Retinal pigment epithelial cell (primary cell): ENCODE results near the gene CCDC192.

Source experiments
- DNase-seq: peaks from one replicate; pipeline ENCODE4 v3.0.0-alpha.2; 2010; ENCODE audit warnings: low read depth
- H3K4me3 ChIP-seq: 2 replicates; pipeline ENCODE4 v1.5.1; 2011; ENCODE audit warnings: mild to moderate bottlenecking, low read length, control low read depth, moderate library complexity
- TF ChIP-seq, protein P1 (sequence below): conservative IDR thresholded peaks from 2 replicates; pipeline ENCODE4 v1.5.1; 2011; ENCODE audit warnings: low read depth, low read length, control low read depth, inconsistent platforms

The CCDC192 gene, protein sequence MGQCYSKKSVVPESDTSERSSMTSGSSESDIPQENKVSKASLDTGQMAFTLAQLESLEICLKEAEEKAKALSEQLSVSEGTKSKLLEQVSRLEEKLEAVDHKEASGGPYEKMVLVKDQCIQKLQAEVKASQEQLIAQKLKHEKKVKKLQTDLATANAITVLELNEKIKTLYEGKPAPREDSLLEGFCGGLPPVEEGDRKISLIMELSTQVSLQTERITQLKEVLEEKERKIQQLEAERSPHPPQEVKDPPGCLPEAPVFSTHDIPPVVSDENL

DNA sequence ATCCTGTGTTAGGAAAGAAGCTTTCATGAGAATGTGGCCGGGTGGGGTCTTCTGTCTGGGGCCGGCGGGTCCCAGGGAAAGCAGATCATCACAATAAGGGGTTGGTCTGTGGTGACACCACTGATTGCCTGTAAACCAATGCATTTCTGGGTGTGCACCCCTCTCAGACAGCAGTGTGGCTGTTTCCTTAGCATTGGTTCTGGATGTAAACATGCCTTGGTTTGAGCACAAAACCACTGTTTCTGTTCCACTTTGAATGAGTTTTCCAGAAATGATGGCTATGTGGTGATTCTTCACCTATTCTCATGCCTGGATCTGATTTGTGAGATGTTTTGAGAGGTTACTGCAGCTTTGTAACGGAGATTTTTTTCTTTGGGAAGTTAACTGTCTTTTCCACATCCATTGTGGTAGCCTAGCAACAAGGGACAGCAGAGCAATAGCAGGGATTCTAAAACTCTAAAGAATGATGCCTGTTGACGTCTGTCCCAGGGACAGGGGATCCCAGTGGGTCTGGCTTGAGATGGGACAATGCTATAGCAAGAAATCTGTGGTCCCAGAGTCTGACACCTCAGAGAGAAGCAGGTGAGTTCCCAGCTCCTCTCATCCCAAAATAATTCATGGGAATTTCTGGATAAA lies at the start of gene CCDC192:
TSS of gene CCDC192 (plus strand) at position 466 of the 636 bp plus-strand sequence. CDS start at position 521, 55 bp downstream.
- TF ChIP-seq, protein P1, sequence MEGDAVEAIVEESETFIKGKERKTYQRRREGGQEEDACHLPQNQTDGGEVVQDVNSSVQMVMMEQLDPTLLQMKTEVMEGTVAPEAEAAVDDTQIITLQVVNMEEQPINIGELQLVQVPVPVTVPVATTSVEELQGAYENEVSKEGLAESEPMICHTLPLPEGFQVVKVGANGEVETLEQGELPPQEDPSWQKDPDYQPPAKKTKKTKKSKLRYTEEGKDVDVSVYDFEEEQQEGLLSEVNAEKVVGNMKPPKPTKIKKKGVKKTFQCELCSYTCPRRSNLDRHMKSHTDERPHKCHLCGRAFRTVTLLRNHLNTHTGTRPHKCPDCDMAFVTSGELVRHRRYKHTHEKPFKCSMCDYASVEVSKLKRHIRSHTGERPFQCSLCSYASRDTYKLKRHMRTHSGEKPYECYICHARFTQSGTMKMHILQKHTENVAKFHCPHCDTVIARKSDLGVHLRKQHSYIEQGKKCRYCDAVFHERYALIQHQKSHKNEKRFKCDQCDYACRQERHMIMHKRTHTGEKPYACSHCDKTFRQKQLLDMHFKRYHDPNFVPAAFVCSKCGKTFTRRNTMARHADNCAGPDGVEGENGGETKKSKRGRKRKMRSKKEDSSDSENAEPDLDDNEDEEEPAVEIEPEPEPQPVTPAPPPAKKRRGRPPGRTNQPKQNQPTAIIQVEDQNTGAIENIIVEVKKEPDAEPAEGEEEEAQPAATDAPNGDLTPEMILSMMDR = no peak
- no peak for DNase-seq
- no peak within 1 kb of the TSS for H3K4me3 ChIP-seq

DNA sequence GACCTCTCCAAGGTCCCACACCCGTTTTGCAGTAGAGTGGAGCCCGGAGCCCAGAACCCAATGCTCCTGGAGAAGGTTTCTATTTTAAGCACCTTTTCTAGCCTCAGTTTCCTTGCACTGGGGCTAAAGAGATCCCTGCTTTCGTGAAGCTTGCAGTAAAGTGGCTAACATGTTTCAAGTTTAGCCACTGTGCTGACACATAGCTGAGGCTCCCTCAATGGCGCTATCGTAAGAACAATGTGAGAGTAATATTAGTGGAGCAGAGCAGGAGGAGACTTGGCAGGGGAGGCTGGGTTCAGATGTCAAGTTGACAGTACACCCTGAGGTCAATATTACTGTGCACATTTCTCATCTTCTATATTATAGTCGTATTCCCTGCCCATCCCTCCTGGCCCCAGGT lies 46.4 kb upstream of the CCDC192 start:
- TF ChIP-seq, protein P1 = no peak
- H3K4me3 ChIP-seq = no peak overlapping the region
- no peak for DNase-seq

DNA sequence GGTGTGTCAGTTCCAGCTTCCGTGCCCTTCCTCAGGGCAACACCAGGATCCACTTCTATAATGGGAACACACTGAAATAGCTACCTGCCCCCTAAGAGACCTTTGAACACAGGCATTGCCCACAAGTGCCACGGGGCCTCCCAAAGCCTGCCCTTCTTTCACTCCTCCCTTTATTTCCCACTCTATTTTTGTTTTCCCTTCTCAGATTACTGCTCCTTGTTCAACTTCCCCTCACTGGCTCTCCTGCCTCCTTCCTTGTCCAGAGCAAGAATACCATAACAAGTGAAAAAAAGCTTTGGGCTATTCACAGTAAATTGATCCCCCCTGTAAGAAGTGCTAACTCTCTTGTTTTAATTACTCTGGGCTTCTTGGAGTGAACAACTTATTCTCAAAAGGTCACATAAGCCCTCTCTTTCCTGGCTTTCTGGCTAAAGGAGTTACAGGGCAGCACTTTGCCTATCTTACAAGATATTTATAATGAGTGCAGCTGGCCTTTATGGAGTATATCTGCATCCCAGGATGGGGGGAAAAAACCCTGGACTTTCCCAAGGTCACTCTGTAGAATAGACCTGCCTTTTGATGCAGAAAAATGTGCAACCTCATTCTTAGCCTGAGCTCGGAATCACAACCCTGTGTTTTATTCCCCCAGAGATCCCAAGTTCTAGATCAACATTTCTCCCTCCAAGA lies 43.0 kb upstream of the CCDC192 start:
- TF ChIP-seq, protein P1 = no peak
- H3K4me3 ChIP-seq = no peak overlapping the region
- no peak for DNase-seq

DNA sequence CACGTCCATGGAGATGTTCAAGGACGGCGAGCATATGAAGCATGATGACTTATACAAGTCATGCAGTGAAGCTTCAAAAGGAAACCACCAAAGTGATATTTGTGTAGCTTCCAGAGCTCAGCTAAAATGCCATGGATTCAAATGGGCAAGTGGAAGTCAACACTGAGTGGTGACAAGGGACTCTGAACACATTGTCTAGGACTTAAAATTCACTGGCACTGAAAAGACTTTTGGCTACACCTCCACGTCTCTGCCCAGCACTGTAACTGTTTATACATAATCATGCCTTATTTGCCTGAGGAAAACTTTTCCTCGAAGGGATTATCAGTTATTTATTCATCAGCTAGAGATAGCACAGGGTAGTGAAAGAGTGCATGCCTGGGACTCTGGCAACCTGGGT lies 39.1 kb upstream of the CCDC192 start:
- H3K4me3 ChIP-seq = no peak overlapping the region
- no peak for DNase-seq
- TF ChIP-seq, protein P1 = no peak

DNA sequence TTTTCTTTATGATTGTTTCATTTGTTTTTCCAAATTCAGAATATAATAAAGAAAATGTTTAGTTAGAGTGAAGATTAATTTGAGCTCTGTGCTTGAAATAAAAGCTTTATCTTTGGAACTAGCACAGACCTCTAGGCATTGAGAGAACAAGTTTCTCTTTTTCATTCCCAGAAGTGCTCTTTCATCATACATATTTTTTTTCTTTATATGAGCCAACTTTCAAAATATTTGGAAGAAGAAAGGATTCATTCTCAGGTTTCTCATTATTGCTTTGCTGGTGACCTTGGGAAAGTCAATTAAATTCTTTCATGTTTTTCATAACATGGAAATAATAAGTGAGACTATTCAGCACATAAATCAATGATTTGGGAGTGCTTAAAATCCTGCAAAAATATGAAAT lies 37.5 kb upstream of the CCDC192 start:
- DNase-seq = no peak
- H3K4me3 ChIP-seq = no peak overlapping the region
- TF ChIP-seq, protein P1 = no peak

DNA sequence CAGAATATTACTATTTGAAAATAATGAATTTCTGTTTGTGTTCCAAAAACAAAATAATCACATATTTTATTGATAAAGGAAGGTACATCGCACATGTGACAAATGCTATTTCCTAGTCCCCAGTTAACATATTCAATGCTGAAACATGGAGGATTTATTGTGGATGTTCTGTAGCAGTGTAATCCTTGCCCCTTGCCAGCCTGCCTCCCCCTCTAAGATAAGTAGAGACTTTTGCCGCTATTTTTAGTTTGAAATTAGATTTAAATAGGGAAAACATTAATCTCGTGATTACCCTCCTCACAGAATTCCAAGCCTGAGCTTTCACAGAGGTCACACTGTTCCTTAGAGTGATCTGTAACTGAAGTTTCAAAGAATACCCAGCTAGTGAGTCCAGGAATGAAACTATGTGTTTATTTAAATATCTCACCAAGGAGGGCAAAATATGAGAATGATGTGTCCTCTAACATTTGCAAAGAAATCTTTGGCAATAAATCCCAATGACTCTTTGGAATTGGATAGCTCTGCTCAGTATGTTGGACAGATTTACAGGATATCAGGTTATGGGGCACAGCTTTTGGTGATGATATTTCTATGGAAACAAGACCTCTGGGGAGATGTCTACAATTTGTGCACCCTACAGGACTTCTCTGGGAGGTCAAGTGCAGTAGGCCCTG lies 37.0 kb upstream of the CCDC192 start:
- TF ChIP-seq, protein P1 = no peak
- no peak for DNase-seq
- no peak overlapping the region for H3K4me3 ChIP-seq
